IMR-90 (cell line): ENCODE measurements around the gene PRKCSH. TPM values are rescaled to one million over a fixed set of nuclear protein-coding genes. Genes with fewer than 3 reads are reported as not detected.

Experiments used
- ATAC-seq: fragments of 200-7000 bp; cut with Tn5 transposase; 2 replicates; pipeline ENCODE4 v1.9.1; 2020; ENCODE audit warnings: low read depth, mild to moderate bottlenecking, moderate library complexity
- BruUV-seq: library from RNA; stranded (reverse); fragments of 400-500 nt; replicated peaks from 2 replicates; lab custom pipeline; 2021; lab: Mats Ljungman, UMichigan
- CTCF ChIA-PET: fragments of 300-600 bp; formaldehyde crosslinking; extraction: SDS; loops from one replicate; lab custom pipeline; 2021; ENCODE audit warnings: antibody characterized with exemption; lab: Yijun Ruan, JAX
- POLR2A ChIA-PET: fragments of 300-600 bp; sonication (Branson Sonifier 250); formaldehyde crosslinking; loops from one replicate; lab custom pipeline; 2022; ENCODE audit warnings: antibody characterized with exemption; ENCODE audit not compliant: unreplicated experiment; lab: Charles Lee
- DNase-seq: peaks from one replicate; pipeline ENCODE4 v3.0.0; 2013
- H2AFZ ChIP-seq: replicated peaks from 2 replicates; pipeline ENCODE3; 2013; ENCODE audit warnings: low read length, mild to moderate bottlenecking; ENCODE audit not compliant: poor library complexity
- H2AK5ac ChIP-seq: 2 replicates; pipeline ENCODE4 v1.6.1; 2013; ENCODE audit warnings: low read depth, low read length, inconsistent platforms
- H2AK9ac ChIP-seq: replicated peaks from 2 replicates; pipeline ENCODE3; 2013; ENCODE audit warnings: mild to moderate bottlenecking, low read depth, low read length, moderate library complexity; ENCODE audit not compliant: poor library complexity
- H2BK120ac ChIP-seq: 2 replicates; pipeline ENCODE4 v1.6.1; 2013; ENCODE audit warnings: low read depth, low read length, inconsistent platforms
- H2BK15ac ChIP-seq: 3 replicates; pipeline ENCODE4 v1.6.1; 2013; ENCODE audit warnings: low read depth, low read length, inconsistent platforms
- H2BK20ac ChIP-seq: 2 replicates; pipeline ENCODE4 v1.6.1; 2013; ENCODE audit warnings: low read depth, mild to moderate bottlenecking, inconsistent platforms, low read length, moderate library complexity
- H2BK5ac ChIP-seq: 2 replicates; pipeline ENCODE4 v1.6.1; 2013; ENCODE audit warnings: mild to moderate bottlenecking, low read depth, low read length, inconsistent platforms; ENCODE audit not compliant: poor library complexity, severe bottlenecking
- H3K14ac ChIP-seq: replicated peaks from 2 replicates; pipeline ENCODE4 v1.6.1; 2013; ENCODE audit warnings: low read depth, low read length, inconsistent platforms
- H3K18ac ChIP-seq: 2 replicates; pipeline ENCODE4 v1.6.1; 2013; ENCODE audit warnings: low read depth, low read length, control low read depth
- H3K23ac ChIP-seq: 2 replicates; pipeline ENCODE4 v1.6.1; 2013; ENCODE audit warnings: low read depth, low read length, inconsistent platforms
- H3K27ac ChIP-seq: 2 replicates; pipeline ENCODE4 v1.5.1; 2013; ENCODE audit warnings: mild to moderate bottlenecking, control low read depth, low read length; ENCODE audit not compliant: insufficient read depth
- H3K27me3 ChIP-seq: 2 replicates; pipeline ENCODE4 v1.6.1; 2013; ENCODE audit warnings: low read length; ENCODE audit not compliant: control insufficient read depth, insufficient read depth
- H3K36me3 ChIP-seq: 2 replicates; pipeline ENCODE4 v1.6.1; 2013; ENCODE audit warnings: low read length, mixed read lengths; ENCODE audit not compliant: control insufficient read depth, insufficient read depth
- H3K4ac ChIP-seq: 2 replicates; pipeline ENCODE4 v1.6.1; 2013; ENCODE audit warnings: low read depth, low read length, inconsistent platforms
- H3K4me1 ChIP-seq: 2 replicates; pipeline ENCODE4 v1.6.1; 2013; ENCODE audit warnings: low read length, mixed read lengths; ENCODE audit not compliant: control insufficient read depth, insufficient read depth
- H3K4me2 ChIP-seq: 2 replicates; pipeline ENCODE4 v1.6.1; 2013; ENCODE audit warnings: low read depth, mild to moderate bottlenecking, control low read depth, low read length, moderate library complexity
- H3K4me3 ChIP-seq: 2 replicates; pipeline ENCODE4 v1.5.1; 2013; ENCODE audit warnings: low read depth, mild to moderate bottlenecking, control low read depth, low read length, moderate library complexity; ENCODE audit not compliant: insufficient read depth
- H3K56ac ChIP-seq: 2 replicates; pipeline ENCODE4 v1.6.1; 2013; ENCODE audit warnings: low read length, inconsistent platforms; ENCODE audit not compliant: insufficient read depth; ENCODE audit errors: extremely low read depth
- H3K79me1 ChIP-seq, 2 experiments: 2 replicates each; pipeline ENCODE4 v1.6.1; 2013; ENCODE audit warnings: low read length in 2 of 2, inconsistent platforms in 1 of 2, low read depth in 1 of 2
- H3K9ac ChIP-seq: 2 replicates; pipeline ENCODE4 v1.6.1; 2013; ENCODE audit warnings: low read depth, low read length, control low read depth
- H3K9me1 ChIP-seq: 2 replicates; pipeline ENCODE4 v1.6.1; 2013; ENCODE audit warnings: low read length, inconsistent platforms; ENCODE audit not compliant: insufficient read depth
- H3K9me3 ChIP-seq: 2 replicates; pipeline ENCODE4 v1.6.1; 2013; ENCODE audit warnings: low read length; ENCODE audit not compliant: control insufficient read depth, insufficient read depth
- H4K20me1 ChIP-seq: 2 replicates; pipeline ENCODE4 v1.6.1; 2013; ENCODE audit warnings: low read length, inconsistent platforms; ENCODE audit not compliant: insufficient read depth
- H4K5ac ChIP-seq: 2 replicates; pipeline ENCODE4 v1.6.1; 2013; ENCODE audit warnings: mild to moderate bottlenecking, low read depth, low read length, control low read depth
- H4K8ac ChIP-seq, 2 experiments: 2 replicates each; pipeline ENCODE4 v1.6.1; 2013; ENCODE audit warnings: low read depth in 2 of 2, low read length in 2 of 2, control low read depth in 1 of 2, inconsistent platforms in 1 of 2
- H4K91ac ChIP-seq: 2 replicates; pipeline ENCODE4 v1.6.1; 2013; ENCODE audit warnings: low read depth, low read length, inconsistent platforms; ENCODE audit not compliant: insufficient read depth
- MXI1 ChIP-seq: IDR thresholded peaks from 2 replicates; pipeline ENCODE4 v1.6.1; 2012; ENCODE audit warnings: low read depth, mild to moderate bottlenecking, low read length, moderate library complexity, borderline replicate concordance
- USF2 ChIP-seq: fragments of 150-350 bp; IDR thresholded peaks from 2 replicates; pipeline ENCODE4 v1.6.1; 2017; ENCODE audit warnings: mild to moderate bottlenecking, antibody characterized with exemption, low read length, low read depth
- WGBS, 2 experiments: methylation state at CpG; one replicate each; pipeline versions ENCODE4 v1.1.5 to v1.1.7; 2013; ENCODE audit warnings: missing lambda C conversion rate in 2 of 2; ENCODE audit not compliant: insufficient read length in 1 of 2; ENCODE audit errors: extremely low coverage in 2 of 2; 5-methylcytosine and 5-hydroxymethylcytosine counted together
- dilution Hi-C: fragments of 300-500 bp; cut with HindIII; formaldehyde crosslinking; loops from one replicate; pipeline ENCODE4 v1.14.3; 2018; ENCODE audit warnings: low sequenced_read_pairs; ENCODE audit not compliant: unreplicated experiment
- in situ Hi-C: fragments of 300-500 bp; cut with MboI; formaldehyde crosslinking; loops from 3 replicates; pipeline ENCODE4 v1.14.3; 2019; ENCODE audit warnings: low sequenced_read_pairs, inconsistent platforms, mixed read lengths
- intact Hi-C: fragments of 100-400 bp; cut with micrococcal nuclease; formaldehyde crosslinking; loops from 2 replicates; pipeline ENCODE4 v1.10.0; 2022
- polyA plus RNA-seq, 3 experiments: library from polyadenylated mRNA; depleted of rRNA; stranded (reverse); fragments of >200 nt; gene quantifications; 2 replicates each; pipeline ENCODE4 v1.2.3, GENCODE V29; 2012; ENCODE audit warnings: low replicate concordance in 1 of 3
- total RNA-seq: library from RNA; depleted of rRNA; stranded (reverse); fragments of >200 nt; gene quantifications from 2 replicates; pipeline ENCODE4 v1.2.3, GENCODE V29; 2012

Gene PRKCSH
- total and polyA plus RNA-seq, 2 of the 4 experiments (the other 2 are of a cell fraction) = 36.0 to 252 TPM

- Histone ChIP-seq H3K4me3 (no peak overlapping the region), H4K91ac (no peak overlapping the region), H3K27me3 (peaks cover 52% of the 10 kb centered on the region), H4K20me1 (no peaks in the 10 kb centered on the region), H2BK20ac (no peak overlapping the region), H2AK9ac (no peak overlapping the region), H3K4me2 (no peak overlapping the region), H3K56ac (no peak overlapping the region), H3K4me1 (peaks cover 2% of the 10 kb centered on the region; the same call in 1 of the 2 replicates), H3K9me3 (no peaks in the 10 kb centered on the region), H3K9ac (no peak overlapping the region), H3K23ac (no peak overlapping the region), H2BK120ac (no peak overlapping the region), H4K5ac (no peak overlapping the region), H3K18ac (no peak overlapping the region), H4K8ac (no peak overlapping the region), H3K14ac (no peak overlapping the region), H2AK5ac (no peak overlapping the region), H3K27ac (no peak overlapping the region), H3K79me1 (no peaks in the 10 kb centered on the region), H2BK5ac (no peak overlapping the region), H2AFZ (no peak overlapping the region), H3K4ac (no peak overlapping the region), H3K36me3 (no peaks in the 10 kb centered on the region), H2BK15ac (no peak overlapping the region), H3K9me1 (no peaks in the 10 kb centered on the region)
- dilution Hi-C loops = no loop called here
- ATAC-seq (no peak), DNase-seq (no peak)
- 60% methylated on average over 8 of the region's 19 CpGs; no CpG with 5 or more reads in 1 of the 2 experiments for WGBS, 2 experiments
- TF ChIP-seq USF2 (no peak), MXI1 (no peak)
- ChIA-PET CTCF (interaction anchor here (0.7 kb wide), 1 partner anchor 19 kb away, joined by 3 read pairs; no protein-coding TSS in a partner anchor), POLR2A (interaction anchor here (0.7 kb wide), 1 partner anchor 230 kb away, joined by 3 read pairs; no protein-coding TSS in a partner anchor)
- no TSS peak for BruUV-seq
- intact Hi-C loops = no loop called here
- in situ Hi-C loops = loop anchor here (10.0 kb wide), 1 partner anchor 184 kb away; the partner anchor contains the start of gene TSPAN16
These were observed 43.0 kb downstream of the PRKCSH start for GRCh38 chr19:11478167-11479089.
